ENCODE measurements around the gene ANKRD23. TPM values are rescaled to one million over a fixed set of nuclear protein-coding genes. Genes with fewer than 3 reads are reported as not detected.

Gene ANKRD23
- total RNA-seq, 1 donor from 2014 or later: 5.7 TPM

DNA sequence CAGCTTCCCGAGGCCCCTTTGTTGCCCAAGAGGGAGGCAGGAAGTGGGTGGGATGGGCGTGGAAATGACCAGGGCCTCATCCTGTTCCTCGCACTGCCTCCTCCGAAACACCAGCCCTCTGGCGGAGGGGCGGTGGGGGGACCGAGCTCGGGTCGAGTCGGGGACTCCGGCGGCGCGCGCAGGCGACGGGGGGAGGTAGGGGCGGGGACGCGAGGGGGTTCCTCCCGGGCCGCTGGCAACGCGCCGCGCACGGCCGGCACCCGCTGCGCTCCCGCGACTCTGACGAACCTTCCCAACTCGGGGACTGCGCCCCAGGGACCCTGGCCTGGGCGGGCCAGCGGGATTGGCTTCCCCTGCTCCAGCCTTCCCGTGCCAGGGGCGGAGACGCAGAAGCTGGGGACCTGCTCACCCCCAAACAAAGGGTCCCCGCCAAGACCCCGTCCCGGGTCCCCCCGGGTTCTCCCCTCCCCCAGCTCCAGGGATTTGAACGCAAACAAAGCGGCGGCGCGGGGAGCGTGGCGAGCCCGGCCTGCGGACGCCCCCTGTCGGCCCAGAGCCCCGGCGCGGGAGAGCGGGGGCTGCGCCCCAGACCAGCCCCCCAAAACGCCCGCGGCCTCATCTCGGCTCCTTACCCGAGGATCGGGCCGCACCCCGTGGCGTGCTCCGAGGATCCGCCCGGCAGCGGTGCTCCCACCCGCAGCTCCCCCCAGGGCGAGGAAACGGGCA is 24.9 kb upstream of the ANKRD23 start:
- no peaks in the 10 kb centered on the region for H3K27me3 Mint-ChIP-seq (ENCODE audit: unreplicated experiment)
- peak overlapping the region; percentile 90 for H3K27ac Mint-ChIP-seq (ENCODE audit: unreplicated experiment)
- peak; percentile 96 for DNase-seq (ENCODE audit: extremely low spot score, unreplicated experiment)
- TF ChIP-seq, protein P1, sequence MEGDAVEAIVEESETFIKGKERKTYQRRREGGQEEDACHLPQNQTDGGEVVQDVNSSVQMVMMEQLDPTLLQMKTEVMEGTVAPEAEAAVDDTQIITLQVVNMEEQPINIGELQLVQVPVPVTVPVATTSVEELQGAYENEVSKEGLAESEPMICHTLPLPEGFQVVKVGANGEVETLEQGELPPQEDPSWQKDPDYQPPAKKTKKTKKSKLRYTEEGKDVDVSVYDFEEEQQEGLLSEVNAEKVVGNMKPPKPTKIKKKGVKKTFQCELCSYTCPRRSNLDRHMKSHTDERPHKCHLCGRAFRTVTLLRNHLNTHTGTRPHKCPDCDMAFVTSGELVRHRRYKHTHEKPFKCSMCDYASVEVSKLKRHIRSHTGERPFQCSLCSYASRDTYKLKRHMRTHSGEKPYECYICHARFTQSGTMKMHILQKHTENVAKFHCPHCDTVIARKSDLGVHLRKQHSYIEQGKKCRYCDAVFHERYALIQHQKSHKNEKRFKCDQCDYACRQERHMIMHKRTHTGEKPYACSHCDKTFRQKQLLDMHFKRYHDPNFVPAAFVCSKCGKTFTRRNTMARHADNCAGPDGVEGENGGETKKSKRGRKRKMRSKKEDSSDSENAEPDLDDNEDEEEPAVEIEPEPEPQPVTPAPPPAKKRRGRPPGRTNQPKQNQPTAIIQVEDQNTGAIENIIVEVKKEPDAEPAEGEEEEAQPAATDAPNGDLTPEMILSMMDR (IDR thresholded peaks at IDR 0.05): peak; percentile 80
- no peaks in the 10 kb centered on the region for H3K9me3 Mint-ChIP-seq (ENCODE audit: unreplicated experiment)
- peak overlapping the region; percentile 86 for H3K4me3 Mint-ChIP-seq (ENCODE audit: unreplicated experiment)
- peaks cover 10% of the 10 kb centered on the region for H3K36me3 Mint-ChIP-seq (ENCODE audit: unreplicated experiment)
- H3K4me1 Mint-ChIP-seq (ENCODE audit: unreplicated experiment): peaks cover 25% of the 10 kb centered on the region

DNA sequence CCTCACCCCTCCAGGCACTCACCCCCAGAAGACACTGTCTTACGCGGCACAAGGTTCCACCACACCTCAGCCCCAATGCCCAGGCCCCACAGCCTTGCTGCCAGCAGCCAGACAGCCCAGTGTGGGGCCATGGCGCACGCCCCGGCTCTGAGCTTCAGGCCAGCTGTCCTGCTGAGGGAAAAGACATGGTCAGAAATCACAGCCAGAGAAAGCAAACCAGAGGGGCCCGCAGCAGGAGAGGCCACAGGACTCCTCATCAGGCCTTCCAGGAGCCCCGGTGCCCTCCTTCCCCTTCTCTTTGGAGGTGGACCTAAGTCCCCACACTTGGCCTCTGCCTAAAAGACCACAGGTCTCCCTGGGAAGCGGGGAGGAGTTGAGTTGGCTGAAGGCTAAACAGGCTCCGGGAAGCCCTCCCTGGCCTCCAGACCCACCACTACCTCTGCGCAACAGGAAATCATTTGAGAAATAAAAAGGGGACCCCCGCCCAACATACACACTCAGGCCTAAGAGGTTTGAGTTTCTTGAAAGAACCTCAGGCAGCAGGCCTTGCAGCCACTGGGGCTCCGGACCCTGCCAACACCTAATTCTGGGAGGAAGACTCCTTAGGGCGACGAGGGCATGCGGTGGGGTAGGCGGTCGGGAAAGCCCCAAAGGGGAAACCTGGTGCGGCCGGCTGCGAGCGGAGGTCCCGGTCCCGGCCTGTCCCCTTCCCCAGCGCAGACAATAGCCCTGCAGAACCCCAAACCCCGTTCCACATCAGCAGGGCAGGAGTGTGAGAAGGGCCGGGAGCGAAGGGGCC is 24.1 kb upstream of the ANKRD23 start:
- Mint-ChIP-seq H3K36me3 (ENCODE audit: unreplicated experiment) (peaks cover 14% of the 10 kb centered on the region), H3K4me3 (ENCODE audit: unreplicated experiment) (peak overlapping the region; percentile 86), H3K9me3 (ENCODE audit: unreplicated experiment) (no peaks in the 10 kb centered on the region), H3K27ac (ENCODE audit: unreplicated experiment) (peak overlapping the region; percentile 90), H3K27me3 (ENCODE audit: unreplicated experiment) (no peaks in the 10 kb centered on the region), H3K4me1 (ENCODE audit: unreplicated experiment) (peaks cover 25% of the 10 kb centered on the region)
- no peak for DNase-seq (ENCODE audit: extremely low spot score, unreplicated experiment)
- TF ChIP-seq, protein P1 (IDR thresholded peaks at IDR 0.05): no peak

DNA sequence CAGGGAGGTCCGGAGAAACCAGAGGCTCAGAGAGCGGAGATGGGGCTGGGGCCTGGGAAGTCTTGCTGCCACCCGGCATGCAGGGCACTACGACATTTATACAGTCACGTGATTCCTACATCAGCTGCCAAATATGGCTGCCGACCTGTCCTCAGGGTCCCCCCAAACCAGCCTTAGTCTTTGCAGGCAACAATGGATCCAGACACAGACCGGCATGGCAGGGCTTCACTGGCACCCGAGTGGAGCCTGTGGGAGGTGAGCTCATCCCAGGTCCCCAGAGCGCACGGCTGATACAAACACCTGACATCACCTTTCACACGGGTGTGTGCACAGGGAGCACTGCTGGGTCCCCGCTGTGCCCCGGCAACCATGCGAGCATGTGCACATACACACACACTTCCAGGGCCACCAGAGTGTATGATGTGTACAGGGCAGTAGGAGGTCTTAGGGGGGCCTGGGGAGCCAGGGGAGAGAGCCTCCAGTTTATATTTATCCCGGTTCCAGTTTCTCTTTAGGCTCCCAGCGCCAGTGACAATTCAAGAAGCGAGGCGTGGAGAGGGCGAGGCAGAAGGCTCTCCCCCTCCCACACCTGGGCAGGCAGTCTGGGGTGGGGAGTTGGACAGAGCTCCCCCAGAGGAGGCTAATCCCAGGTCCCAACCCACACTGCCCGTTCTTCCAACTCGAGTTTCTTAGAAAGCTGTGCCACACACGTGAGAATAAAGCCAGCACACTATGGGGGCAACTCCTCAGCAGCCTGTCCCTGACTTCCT is 23.4 kb upstream of the ANKRD23 start:
- TF ChIP-seq, protein P1 (IDR thresholded peaks at IDR 0.05): no peak
- peak overlapping the region; percentile 90 for H3K27ac Mint-ChIP-seq (ENCODE audit: unreplicated experiment)
- peaks cover 22% of the 10 kb centered on the region for H3K4me1 Mint-ChIP-seq (ENCODE audit: unreplicated experiment)
- DNase-seq (ENCODE audit: extremely low spot score, unreplicated experiment): no peak
- peaks cover 14% of the 10 kb centered on the region for H3K36me3 Mint-ChIP-seq (ENCODE audit: unreplicated experiment)
- peak overlapping the region; percentile 86 for H3K4me3 Mint-ChIP-seq (ENCODE audit: unreplicated experiment)
- no peaks in the 10 kb centered on the region for H3K9me3 Mint-ChIP-seq (ENCODE audit: unreplicated experiment)
- no peaks in the 10 kb centered on the region for H3K27me3 Mint-ChIP-seq (ENCODE audit: unreplicated experiment)

DNA sequence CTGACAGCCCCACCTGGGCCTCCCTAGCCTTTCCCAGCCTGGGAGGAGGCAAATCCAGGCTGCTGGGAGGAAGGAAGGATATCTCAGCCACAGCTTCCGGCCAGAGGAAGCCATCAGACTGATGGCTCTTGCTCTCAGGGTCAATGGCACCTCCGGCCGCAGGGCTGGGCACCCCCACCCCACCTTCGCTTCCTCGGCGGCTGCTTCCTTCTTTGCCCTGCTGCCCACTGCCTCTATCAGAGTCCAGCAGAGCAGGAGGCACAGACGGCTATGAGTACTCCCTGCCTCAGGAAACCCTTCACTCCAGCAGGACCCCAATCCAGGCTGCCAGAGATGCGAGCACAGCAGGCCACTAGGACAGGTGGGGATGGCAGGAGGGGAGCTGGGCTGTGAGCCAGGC is 22.8 kb upstream of the ANKRD23 start:
- Mint-ChIP-seq H3K4me3 (ENCODE audit: unreplicated experiment) (peak overlapping the region; percentile 45), H3K27ac (ENCODE audit: unreplicated experiment) (no peak overlapping the region), H3K27me3 (ENCODE audit: unreplicated experiment) (no peaks in the 10 kb centered on the region), H3K4me1 (ENCODE audit: unreplicated experiment) (peaks cover 22% of the 10 kb centered on the region), H3K36me3 (ENCODE audit: unreplicated experiment) (peaks cover 16% of the 10 kb centered on the region), H3K9me3 (ENCODE audit: unreplicated experiment) (no peaks in the 10 kb centered on the region)
- TF ChIP-seq, protein P1 (IDR thresholded peaks at IDR 0.05): no peak
- no peak for DNase-seq (ENCODE audit: extremely low spot score, unreplicated experiment)
